Mesothelial cell of epicardium (in vitro differentiated cells): ENCODE data around the gene FER. TPM values are rescaled to one million over a fixed set of nuclear protein-coding genes. Genes with fewer than 3 reads are reported as not detected.

Experiments used
- DNase-seq, 2 experiments: peaks; one replicate each; pipeline ENCODE4 v3.0.0; 2021; ENCODE audit warnings: low spot score in 2 of 2; ENCODE audit not compliant: unreplicated experiment in 2 of 2
- H3K27ac Mint-ChIP-seq: 2 replicates; pipeline ENCODE4 v1.8.0; 2021; ENCODE audit warnings: mixed read lengths
- H3K27me3 Mint-ChIP-seq: 2 replicates; pipeline ENCODE4 v1.8.0; 2021; ENCODE audit warnings: low read depth, mixed read lengths
- H3K36me3 Mint-ChIP-seq: 2 replicates; pipeline ENCODE4 v1.8.0; 2021; ENCODE audit warnings: mixed read lengths
- H3K4me1 Mint-ChIP-seq: 2 replicates; pipeline ENCODE4 v1.8.0; 2021; ENCODE audit warnings: mixed read lengths
- H3K4me3 Mint-ChIP-seq: 2 replicates; pipeline ENCODE4 v1.8.0; 2021; ENCODE audit warnings: mild to moderate bottlenecking, moderate library complexity, mixed read lengths
- H3K9me3 Mint-ChIP-seq: 2 replicates; pipeline ENCODE4 v1.8.0; 2021; ENCODE audit warnings: mixed read lengths
- total RNA-seq: library from RNA; stranded (reverse); gene quantifications from 3 replicates; pipeline ENCODE4 v1.2.1, GENCODE V29; 2021
- TF ChIP-seq, protein P1 (sequence below): fragments of 200-600 bp; sonication (generic); IDR thresholded peaks from one replicate; pipeline ENCODE4 v1.5.0; 2021; ENCODE audit warnings: antibody characterized with exemption; ENCODE audit not compliant: unreplicated experiment

Gene FER
- total RNA-seq, 1 donor from 2014 or later: 44.3 TPM

DNA sequence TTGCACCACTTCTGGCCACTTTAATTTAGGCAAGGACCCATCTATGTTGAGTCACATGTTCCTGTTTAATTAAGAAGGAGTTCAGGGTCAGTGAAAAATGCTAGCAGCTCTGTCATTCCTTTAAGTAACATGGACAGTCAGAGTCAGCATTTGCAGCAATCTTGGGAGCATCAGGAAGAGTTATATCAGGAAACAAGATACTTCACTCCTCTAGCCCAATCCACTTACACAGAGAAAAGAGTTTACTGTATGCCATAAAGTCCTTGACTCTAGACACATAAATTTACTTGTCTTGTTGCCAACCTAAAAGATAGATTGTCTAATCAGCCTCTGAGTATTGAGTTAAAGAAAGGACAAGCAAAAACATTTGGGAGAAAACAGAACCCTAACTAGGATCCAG is 395.3 kb downstream of the FER start:
- no peak overlapping the region for H3K4me3 Mint-ChIP-seq
- TF ChIP-seq, protein P1, sequence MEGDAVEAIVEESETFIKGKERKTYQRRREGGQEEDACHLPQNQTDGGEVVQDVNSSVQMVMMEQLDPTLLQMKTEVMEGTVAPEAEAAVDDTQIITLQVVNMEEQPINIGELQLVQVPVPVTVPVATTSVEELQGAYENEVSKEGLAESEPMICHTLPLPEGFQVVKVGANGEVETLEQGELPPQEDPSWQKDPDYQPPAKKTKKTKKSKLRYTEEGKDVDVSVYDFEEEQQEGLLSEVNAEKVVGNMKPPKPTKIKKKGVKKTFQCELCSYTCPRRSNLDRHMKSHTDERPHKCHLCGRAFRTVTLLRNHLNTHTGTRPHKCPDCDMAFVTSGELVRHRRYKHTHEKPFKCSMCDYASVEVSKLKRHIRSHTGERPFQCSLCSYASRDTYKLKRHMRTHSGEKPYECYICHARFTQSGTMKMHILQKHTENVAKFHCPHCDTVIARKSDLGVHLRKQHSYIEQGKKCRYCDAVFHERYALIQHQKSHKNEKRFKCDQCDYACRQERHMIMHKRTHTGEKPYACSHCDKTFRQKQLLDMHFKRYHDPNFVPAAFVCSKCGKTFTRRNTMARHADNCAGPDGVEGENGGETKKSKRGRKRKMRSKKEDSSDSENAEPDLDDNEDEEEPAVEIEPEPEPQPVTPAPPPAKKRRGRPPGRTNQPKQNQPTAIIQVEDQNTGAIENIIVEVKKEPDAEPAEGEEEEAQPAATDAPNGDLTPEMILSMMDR: no peak
- H3K27me3 Mint-ChIP-seq: no peaks in the 10 kb centered on the region
- H3K4me1 Mint-ChIP-seq: peaks cover 12% of the 10 kb centered on the region
- no peaks in the 10 kb centered on the region for H3K9me3 Mint-ChIP-seq
- no peak for DNase-seq
- no peaks in the 10 kb centered on the region for H3K36me3 Mint-ChIP-seq
- no peak overlapping the region for H3K27ac Mint-ChIP-seq

DNA sequence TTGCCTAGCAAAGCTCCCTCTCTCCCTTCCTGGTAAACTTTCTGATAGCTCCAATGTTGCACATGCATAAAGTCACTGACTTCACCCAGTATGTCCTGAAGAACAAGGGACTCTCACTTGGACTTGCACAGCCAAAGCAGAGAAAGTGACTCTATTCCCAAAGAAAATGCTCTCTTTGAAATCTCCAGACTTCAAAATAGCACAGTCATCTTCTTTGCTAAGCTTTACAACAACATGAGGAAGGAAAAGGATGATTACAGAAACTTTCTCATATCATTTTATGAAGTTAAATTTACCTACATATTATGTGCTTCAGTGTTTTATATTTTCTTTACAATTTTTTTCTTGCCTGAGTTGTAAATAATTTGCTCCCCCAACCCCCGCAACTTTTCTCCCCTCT is 397.4 kb downstream of the FER start:
- Mint-ChIP-seq H3K27me3 (no peaks in the 10 kb centered on the region), H3K4me3 (no peak overlapping the region), H3K9me3 (no peaks in the 10 kb centered on the region), H3K27ac (no peak overlapping the region), H3K36me3 (no peaks in the 10 kb centered on the region), H3K4me1 (peaks cover 12% of the 10 kb centered on the region)
- TF ChIP-seq, protein P1: no peak
- DNase-seq: no peak

DNA sequence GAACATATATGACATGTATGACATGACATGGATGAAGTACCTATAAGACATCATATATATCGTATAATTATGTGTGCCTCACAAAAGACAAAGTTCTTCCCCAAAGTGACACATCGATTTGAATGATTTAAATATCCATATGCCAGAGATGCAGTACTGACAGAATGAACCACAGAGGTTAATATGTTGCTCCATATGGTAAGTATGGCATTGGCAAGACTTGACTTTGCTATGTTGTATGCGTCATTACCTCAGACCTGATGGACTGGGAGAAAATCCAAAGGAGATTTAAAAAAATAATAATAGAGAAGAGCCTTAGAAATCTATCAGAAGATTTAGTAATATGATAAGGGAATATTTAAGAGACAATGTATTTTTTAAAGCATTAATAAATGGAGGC is 398.9 kb downstream of the FER start:
- DNase-seq: no peak
- TF ChIP-seq, protein P1: no peak
- Mint-ChIP-seq H3K4me3 (no peak overlapping the region), H3K27ac (no peak overlapping the region), H3K4me1 (peaks cover 12% of the 10 kb centered on the region), H3K9me3 (no peaks in the 10 kb centered on the region), H3K36me3 (no peaks in the 10 kb centered on the region), H3K27me3 (no peaks in the 10 kb centered on the region)

DNA sequence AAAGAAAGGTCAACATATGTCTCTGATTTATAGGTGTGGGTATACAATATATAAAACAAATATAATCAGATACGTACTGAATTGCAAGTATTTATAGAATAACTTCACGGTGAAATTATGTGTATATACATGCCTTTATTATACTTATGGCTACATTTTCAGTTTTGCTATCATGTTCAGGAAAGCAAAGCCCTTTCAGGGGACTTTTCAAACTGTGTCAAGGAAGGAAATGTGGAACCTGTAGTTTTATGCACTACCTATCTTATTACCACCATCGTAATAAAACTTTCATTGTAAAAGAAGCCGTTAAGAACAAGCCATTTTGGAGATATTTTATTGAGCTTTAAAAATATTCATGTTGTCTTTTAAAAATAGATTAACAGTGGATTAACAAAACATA is 404.9 kb downstream of the FER start:
- Mint-ChIP-seq H3K27ac (no peak overlapping the region), H3K4me1 (no peaks in the 10 kb centered on the region), H3K9me3 (no peaks in the 10 kb centered on the region), H3K36me3 (no peaks in the 10 kb centered on the region), H3K27me3 (no peaks in the 10 kb centered on the region), H3K4me3 (no peak overlapping the region)
- no peak for DNase-seq
- TF ChIP-seq, protein P1: no peak

DNA sequence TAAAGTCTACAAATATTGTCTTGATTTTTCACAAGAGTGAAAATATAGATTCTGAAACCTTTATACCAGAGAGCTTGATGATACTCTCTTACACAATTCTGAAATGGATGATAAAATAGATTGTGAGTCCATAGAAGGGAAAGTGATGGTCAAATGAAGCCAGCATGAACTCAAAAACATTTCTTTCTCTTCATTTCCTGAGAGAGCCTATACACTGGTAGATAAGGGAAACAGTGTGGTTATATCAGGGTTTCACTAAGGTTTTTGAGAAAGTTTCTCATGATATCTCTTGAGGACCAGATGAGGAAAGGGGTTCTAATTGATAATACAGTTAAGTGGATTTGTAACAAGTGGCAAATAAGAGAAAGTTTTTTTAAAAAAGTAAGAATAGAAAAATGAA is 407.9 kb downstream of the FER start:
- H3K9me3 Mint-ChIP-seq: no peaks in the 10 kb centered on the region
- no peak for DNase-seq
- TF ChIP-seq, protein P1: no peak
- no peak overlapping the region for H3K4me3 Mint-ChIP-seq
- no peak overlapping the region for H3K27ac Mint-ChIP-seq
- no peaks in the 10 kb centered on the region for H3K4me1 Mint-ChIP-seq
- no peaks in the 10 kb centered on the region for H3K36me3 Mint-ChIP-seq
- H3K27me3 Mint-ChIP-seq: no peaks in the 10 kb centered on the region

DNA sequence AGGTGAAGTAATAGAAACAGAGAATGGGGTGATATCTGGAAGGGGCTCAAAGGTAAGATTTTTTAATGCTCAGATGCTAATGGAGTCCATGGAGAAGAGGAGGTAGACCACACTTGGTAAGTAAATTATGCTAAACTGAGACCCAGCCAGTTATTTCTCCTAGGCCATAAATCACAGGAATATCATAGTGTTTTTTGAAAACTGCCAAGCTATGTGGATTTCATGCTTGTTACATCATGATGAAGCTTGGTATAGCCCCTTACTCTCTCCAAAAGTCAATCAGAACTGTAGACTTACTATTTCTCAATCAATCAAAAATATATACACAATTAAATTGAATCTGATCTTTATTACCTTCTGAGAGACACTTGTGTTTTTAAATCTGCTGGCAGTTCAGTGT is 409.2 kb downstream of the FER start:
- Mint-ChIP-seq H3K27me3 (no peaks in the 10 kb centered on the region), H3K36me3 (no peaks in the 10 kb centered on the region), H3K9me3 (no peaks in the 10 kb centered on the region), H3K27ac (no peak overlapping the region), H3K4me3 (no peak overlapping the region), H3K4me1 (no peaks in the 10 kb centered on the region)
- TF ChIP-seq, protein P1: no peak
- no peak for DNase-seq
